Loucy (cell line): ENCODE measurements around the gene DPYSL4.

Experiments used
- CTCF ChIP-seq: fragments of 200-600 bp; sonication (generic); conservative IDR thresholded peaks from 2 replicates; pipeline ENCODE4 v1.5.1; 2014; ENCODE audit warnings: mild to moderate bottlenecking, antibody characterized with exemption, low read length
- EZH2phosphoT487 ChIP-seq: fragments of 200-600 bp; IDR thresholded peaks from 2 replicates; pipeline ENCODE4 v1.6.1; 2018; ENCODE audit warnings: antibody characterized with exemption, mild to moderate bottlenecking, moderate library complexity, borderline replicate concordance

- TF ChIP-seq CTCF = no peak
- TF ChIP-seq EZH2phosphoT487 = no peak
These were observed 43.6 kb upstream of the DPYSL4 start for GRCh38 chr10:132143162-132143561.
